ENCODE data around the gene CIAO2B.

GRCh38 chr16:66935314-66936011, 1.3 kb upstream of the CIAO2B start, which contains the start of gene CES2:
- TF ChIP-seq CTCF (IDR thresholded peaks at IDR 0.05), result no peak
- TF ChIP-seq POLR2A (IDR thresholded peaks at IDR 0.05), result peak in 1 of 2 donors; percentile 88

Data from adrenal gland (tissue), 5 donors.